Large intestine (tissue), 3 donors: ENCODE results near the gene FMNL1. TPM values are rescaled to one million over a fixed set of nuclear protein-coding genes. Genes with fewer than 3 reads are reported as not detected.

ENCODE experiments used
- DNase-seq, 2 donors: peaks; one replicate each; pipeline versions ENCODE4 v3.0.0 to v3.0.0-alpha.2; 2013
- H3K27ac ChIP-seq: one replicate; pipeline ENCODE4 v1.5.1; 2013; ENCODE audit warnings: low read length
- H3K27me3 ChIP-seq: 2 replicates; pipeline ENCODE4 v1.6.1; 2013; ENCODE audit warnings: low read length; ENCODE audit not compliant: control insufficient read depth, insufficient read depth
- H3K36me3 ChIP-seq: 2 replicates; pipeline ENCODE4 v1.6.1; 2013; ENCODE audit warnings: low read length; ENCODE audit not compliant: control insufficient read depth, insufficient read depth
- H3K4me1 ChIP-seq: one replicate; pipeline ENCODE4 v1.6.1; 2013; ENCODE audit warnings: low read length; ENCODE audit not compliant: control insufficient read depth, insufficient read depth
- H3K4me3 ChIP-seq: one replicate; pipeline ENCODE4 v1.5.1; 2013; ENCODE audit warnings: low read length
- H3K9me3 ChIP-seq: one replicate; pipeline ENCODE4 v1.6.1; 2013; ENCODE audit warnings: mild to moderate bottlenecking, low read depth, low read length, moderate library complexity; ENCODE audit not compliant: control insufficient read depth
- WGBS: methylation state at CpG from one replicate; pipeline ENCODE4 v1.1.5; 2013; ENCODE audit warnings: low lambda C conversion rate; ENCODE audit not compliant: insufficient coverage; 5-methylcytosine and 5-hydroxymethylcytosine counted together
- polyA plus RNA-seq: library from polyadenylated mRNA; unstranded; fragments of 120-200 nt; gene quantifications from one replicate; pipeline ENCODE4 v1.2.1, GENCODE V29; 2013

Gene FMNL1
- polyA plus RNA-seq, 1 donor, result 8.5 TPM

GRCh38 chr17:45261577-45262515 lies 40.2 kb downstream of the FMNL1 start, which contains the start of gene SPATA32:
Gene SPATA32 (minus strand): TSS chr17:45262094. CDS start chr17:45262016, 78 bp downstream.
- no CpG with 5 or more reads among the region's 68 CpGs for WGBS
- Histone ChIP-seq H3K36me3 (peaks cover 24% of the 10 kb centered on the region), H3K4me3 (peak within 1 kb of the TSS; percentile 62), H3K27ac (no peak within 1 kb of the TSS), H3K9me3 (no peaks in the 10 kb centered on the region), H3K4me1 (peaks cover 33% of the 10 kb centered on the region), H3K27me3 (no peaks in the 10 kb centered on the region)
- DNase-seq, result peak in 1 of 2 donors; percentile 55

- no CpG with 5 or more reads among the region's 18 CpGs for WGBS
- Histone ChIP-seq H3K4me3 (no peak overlapping the region), H3K27ac (no peak overlapping the region), H3K27me3 (no peaks in the 10 kb centered on the region), H3K4me1 (peaks cover 33% of the 10 kb centered on the region), H3K36me3 (peaks cover 31% of the 10 kb centered on the region), H3K9me3 (no peaks in the 10 kb centered on the region)
- no peak for DNase-seq
Observed at GRCh38 chr17:45262516-45263476, 41.1 kb downstream of the FMNL1 start.

- Histone ChIP-seq H3K36me3 (peaks cover 36% of the 10 kb centered on the region), H3K27ac (no peak overlapping the region), H3K9me3 (no peaks in the 10 kb centered on the region), H3K27me3 (no peaks in the 10 kb centered on the region), H3K4me3 (no peak overlapping the region), H3K4me1 (peaks cover 33% of the 10 kb centered on the region)
- DNase-seq, result no peak
- WGBS, result no CpG with 5 or more reads among the region's 7 CpGs
Observed at GRCh38 chr17:45263477-45263860, 41.8 kb downstream of the FMNL1 start.

GRCh38 chr17:45264430-45264829 lies 42.7 kb downstream of the FMNL1 start:
- Histone ChIP-seq H3K9me3 (no peaks in the 10 kb centered on the region), H3K27ac (no peak overlapping the region), H3K36me3 (peaks cover 45% of the 10 kb centered on the region), H3K27me3 (no peaks in the 10 kb centered on the region), H3K4me3 (no peak overlapping the region), H3K4me1 (peaks cover 33% of the 10 kb centered on the region)
- no CpG with 5 or more reads among the region's 14 CpGs for WGBS
- no peak for DNase-seq

GRCh38 chr17:45264988-45265387 lies 43.3 kb downstream of the FMNL1 start:
- 40% methylated on average over 1 of the region's 8 CpGs for WGBS
- DNase-seq, result peak in 1 of 2 donors; percentile 72
- Histone ChIP-seq H3K27ac (peak overlapping the region; percentile 20), H3K9me3 (no peaks in the 10 kb centered on the region), H3K27me3 (no peaks in the 10 kb centered on the region), H3K4me3 (no peak overlapping the region), H3K36me3 (peaks cover 50% of the 10 kb centered on the region), H3K4me1 (peaks cover 33% of the 10 kb centered on the region)

GRCh38 chr17:45265821-45266220 lies 44.1 kb downstream of the FMNL1 start:
- H3K27ac ChIP-seq, result peak overlapping the region; percentile 74
- peaks cover 33% of the 10 kb centered on the region for H3K4me1 ChIP-seq
- no peaks in the 10 kb centered on the region for H3K27me3 ChIP-seq
- DNase-seq, result peak; percentile 62 to 84
- H3K9me3 ChIP-seq, result no peaks in the 10 kb centered on the region
- H3K4me3 ChIP-seq, result no peak overlapping the region
- peaks cover 59% of the 10 kb centered on the region for H3K36me3 ChIP-seq
- WGBS, result 33% methylated on average over 1 of the region's 1 CpG

- Histone ChIP-seq H3K9me3 (no peaks in the 10 kb centered on the region), H3K4me3 (no peak overlapping the region), H3K27me3 (no peaks in the 10 kb centered on the region), H3K36me3 (peaks cover 61% of the 10 kb centered on the region), H3K27ac (peak overlapping the region; percentile 74), H3K4me1 (peaks cover 33% of the 10 kb centered on the region)
- WGBS, result no CpG with 5 or more reads among the region's 13 CpGs
- no peak for DNase-seq
Observed at GRCh38 chr17:45266372-45266926, 44.8 kb downstream of the FMNL1 start.

GRCh38 chr17:45267436-45268055 lies 45.9 kb downstream of the FMNL1 start:
- WGBS, result 100% methylated on average over 1 of the region's 10 CpGs
- no peak overlapping the region for H3K4me3 ChIP-seq
- H3K36me3 ChIP-seq, result peaks cover 61% of the 10 kb centered on the region

GRCh38 chr17:45269912-45270311 lies 48.2 kb downstream of the FMNL1 start:
- Histone ChIP-seq H3K36me3 (peaks cover 66% of the 10 kb centered on the region), H3K4me1 (peaks cover 18% of the 10 kb centered on the region), H3K9me3 (no peaks in the 10 kb centered on the region), H3K27me3 (no peaks in the 10 kb centered on the region), H3K27ac (no peak overlapping the region), H3K4me3 (no peak overlapping the region)
- no peak for DNase-seq
- no CpG with 5 or more reads among the region's 7 CpGs for WGBS

More at GRCh38 chr17:45267436-45268055, 45.9 kb downstream of the FMNL1 start:
- Histone ChIP-seq H3K27me3 (no peaks in the 10 kb centered on the region), H3K27ac (no peak overlapping the region), H3K4me1 (peaks cover 28% of the 10 kb centered on the region), H3K9me3 (no peaks in the 10 kb centered on the region)
- DNase-seq, result no peak
